NCI-H1417 treated with DMSO at 0.1 percent for 48 hours (cell line): ENCODE data around the gene SP6.

ENCODE experiments used
- DNase-seq: peaks from one replicate; lab custom pipeline; 2025; lab: John Stamatoyannopoulos, UW

SP6 gene

DNA sequence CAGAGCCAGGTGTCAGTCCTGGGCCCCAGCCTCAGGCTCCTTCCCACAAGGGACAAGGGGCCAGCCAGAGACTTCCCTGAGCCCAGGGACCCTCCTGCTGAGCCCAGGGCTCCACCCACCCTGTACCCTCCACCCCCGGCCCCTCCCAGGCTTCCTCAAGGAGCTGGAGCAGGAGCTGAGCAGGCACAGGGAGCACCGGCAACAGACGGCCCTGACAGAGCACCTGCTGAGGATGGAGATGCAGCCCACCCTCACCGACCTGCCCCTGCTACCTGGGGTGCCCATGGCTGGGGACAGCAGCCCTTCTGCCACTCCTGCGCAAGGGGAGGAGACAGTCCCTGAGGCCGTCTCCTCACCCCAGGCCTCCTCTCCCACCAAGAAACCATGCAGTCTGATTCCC is 14.4 kb downstream of the SP6 start:
- DNase-seq: no peak

GRCh38 chr17:47834756-47835155 is 16.2 kb downstream of the SP6 start:
- DNase-seq: no peak

- DNase-seq: no peak
These were observed 19.0 kb downstream of the SP6 start for GRCh38 chr17:47831934-47832327.

DNA sequence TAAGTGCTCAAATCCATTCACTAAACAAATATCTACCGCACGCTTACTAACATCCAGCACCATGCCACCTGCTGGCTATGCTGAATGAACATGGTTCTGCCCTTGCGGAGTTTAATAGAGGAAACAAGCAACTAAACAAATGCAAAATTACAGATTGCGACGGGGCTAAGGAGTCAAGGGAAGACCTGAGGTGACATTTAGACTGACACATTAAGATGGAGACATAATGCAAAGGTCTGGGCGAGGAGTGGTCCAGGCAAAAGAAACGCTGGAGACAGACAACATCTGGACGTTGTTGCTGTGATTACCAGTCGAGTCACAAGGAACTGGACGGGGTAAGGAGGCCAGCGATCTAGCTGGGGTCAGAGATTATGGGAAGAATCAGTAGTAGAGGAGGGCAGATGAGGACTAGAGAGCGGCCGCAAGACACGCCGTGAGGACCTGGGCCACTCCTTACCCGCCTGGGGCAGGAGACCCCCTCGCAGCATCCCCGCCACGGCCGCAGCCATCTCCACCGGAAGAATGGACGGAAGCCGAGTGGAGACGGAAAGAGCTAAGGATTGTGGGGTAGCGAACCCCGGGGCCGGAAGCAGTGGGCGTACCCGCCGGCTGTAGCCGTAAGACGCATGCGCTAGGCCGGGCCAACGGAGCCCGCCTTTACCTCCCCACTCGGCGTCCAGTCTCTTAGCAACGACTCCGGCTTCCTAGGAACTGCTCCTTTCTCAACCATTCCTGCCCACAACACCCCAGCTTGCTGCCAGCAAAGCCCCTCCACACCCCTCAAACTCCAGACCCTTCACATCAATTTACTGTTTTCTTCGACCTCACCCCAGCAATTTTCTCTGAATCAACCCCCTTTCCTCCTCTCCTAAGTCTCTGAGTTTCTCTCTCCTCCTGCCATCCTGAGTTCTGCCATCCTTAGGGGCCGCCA is 19.7 kb downstream of the SP6 start, which contains the start of the genes LRRC46 and MRPL10:
Gene LRRC46, plus strand, starts transcription at position 668 of the 931 bp plus-strand sequence. CDS start 320 bp downstream, outside the sequence.
Gene MRPL10, minus strand, starts transcription at position 539 of the 931 bp plus-strand sequence. Its CDS starts 30 bp downstream, at position 509.
- DNase-seq: peak; percentile 66

- DNase-seq: no peak
These were observed 20.5 kb downstream of the SP6 start for GRCh38 chr17:47830396-47831002.

DNA sequence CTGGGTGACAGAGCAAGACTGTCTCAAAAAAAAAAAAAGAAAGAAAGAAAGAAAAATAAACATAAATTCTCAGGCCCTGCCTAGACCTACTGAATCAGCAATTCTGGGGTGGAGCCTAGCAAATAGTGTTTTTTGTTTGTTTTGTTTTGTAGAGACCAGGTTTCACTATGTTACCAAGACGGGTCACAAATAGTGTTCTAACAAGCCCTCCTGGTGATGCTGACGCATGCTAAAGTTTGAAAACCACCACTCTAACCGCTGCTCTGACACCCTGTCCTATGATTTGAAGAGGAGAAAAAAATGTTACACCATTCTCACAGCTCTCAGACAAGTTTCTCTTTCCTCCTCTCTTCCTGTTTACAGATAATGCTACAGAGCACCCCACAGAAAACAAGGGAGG is 21.1 kb downstream of the SP6 start:
- DNase-seq: no peak

DNA sequence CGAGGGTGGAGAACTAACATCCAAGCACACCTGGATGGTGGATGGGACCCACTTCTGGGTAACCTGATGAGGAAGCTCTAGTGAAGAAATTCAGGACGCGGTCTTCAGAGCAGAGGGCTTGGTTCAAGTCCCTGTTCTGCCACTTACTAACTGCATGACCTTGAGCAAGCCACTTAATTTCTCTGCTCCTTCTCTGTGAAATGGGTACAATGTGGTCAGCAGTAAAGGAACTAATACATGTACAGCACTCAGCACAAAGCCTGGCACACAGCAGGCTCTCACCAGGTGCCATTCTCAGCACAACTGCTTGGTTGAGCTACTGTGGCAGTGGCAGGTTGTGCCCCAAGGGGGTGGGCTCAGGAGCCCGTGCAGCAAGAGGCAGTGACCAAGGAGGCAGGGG is 27.4 kb downstream of the SP6 start:
- DNase-seq: no peak

DNA sequence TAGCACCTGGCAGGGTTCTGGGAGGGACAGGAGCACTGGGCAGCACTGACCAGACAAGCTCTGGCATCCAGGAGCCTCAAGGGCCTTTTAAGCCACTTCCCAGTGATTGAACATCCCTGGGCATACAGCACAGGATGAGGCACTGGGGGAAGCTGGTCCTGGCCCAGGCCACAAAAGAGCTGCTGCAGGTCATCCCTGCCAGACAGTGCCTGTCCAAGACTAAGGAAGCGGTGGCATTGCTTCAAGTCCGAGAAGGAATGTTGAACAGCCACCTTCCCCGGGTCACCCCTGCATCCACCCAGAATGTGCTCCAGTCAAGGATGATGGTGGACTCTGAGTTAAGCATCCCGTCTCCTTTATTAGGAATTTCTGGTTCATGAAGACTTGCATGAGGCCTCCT is 28.2 kb downstream of the SP6 start:
- DNase-seq: no peak

DNA sequence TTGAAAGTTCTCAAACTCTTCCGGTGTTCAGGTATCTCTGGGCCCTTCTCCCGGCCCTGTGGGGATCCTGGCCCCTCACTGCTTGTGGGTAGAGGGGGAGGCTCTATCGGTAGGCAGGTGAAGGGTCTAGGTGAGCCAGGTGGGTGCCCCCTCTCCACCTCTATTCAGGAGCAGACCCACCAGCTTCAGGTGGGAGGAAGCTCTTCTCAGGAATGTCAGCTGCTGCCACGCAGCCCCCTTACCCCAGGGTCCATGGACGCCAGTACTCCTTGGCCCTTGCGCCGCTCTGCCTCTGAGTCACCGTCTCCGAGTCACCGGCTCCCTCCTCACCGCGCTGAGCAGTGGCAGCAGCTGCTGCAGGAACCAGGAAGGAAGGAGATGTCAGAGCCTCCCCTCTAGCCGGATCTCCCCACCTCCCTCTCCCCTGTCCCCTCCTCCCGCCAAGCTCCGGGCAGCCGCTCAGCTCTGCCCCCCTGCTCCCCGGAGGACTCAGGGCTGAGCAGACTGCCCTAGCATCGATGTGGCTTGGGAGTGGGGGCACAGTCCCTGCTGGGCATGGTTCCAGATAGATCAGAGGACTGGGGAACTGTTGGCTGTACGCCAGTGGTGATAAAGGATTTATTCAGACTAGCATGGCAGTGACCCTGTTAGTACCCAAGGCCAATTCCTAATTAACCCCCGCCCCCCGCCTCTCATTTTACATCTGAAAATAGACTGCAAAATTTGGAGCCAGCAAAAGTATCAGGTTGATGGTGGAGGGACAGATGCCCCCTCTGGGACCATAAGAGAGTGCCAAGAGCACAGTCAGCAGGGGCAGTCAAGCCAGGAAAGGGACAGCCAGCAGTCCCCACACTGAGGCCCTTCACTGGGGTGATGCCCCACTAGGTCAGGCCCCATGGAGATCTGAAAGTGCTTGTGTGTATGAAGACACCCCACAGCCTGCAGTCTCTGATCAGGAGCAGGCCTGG is 29.3 kb downstream of the SP6 start, which contains the start of gene OSBPL7:
Gene OSBPL7, minus strand, starts transcription at position 371 of the 968 bp plus-strand sequence. CDS start 1,516 bp downstream, outside the sequence.
- DNase-seq: peak; percentile 15

DNA sequence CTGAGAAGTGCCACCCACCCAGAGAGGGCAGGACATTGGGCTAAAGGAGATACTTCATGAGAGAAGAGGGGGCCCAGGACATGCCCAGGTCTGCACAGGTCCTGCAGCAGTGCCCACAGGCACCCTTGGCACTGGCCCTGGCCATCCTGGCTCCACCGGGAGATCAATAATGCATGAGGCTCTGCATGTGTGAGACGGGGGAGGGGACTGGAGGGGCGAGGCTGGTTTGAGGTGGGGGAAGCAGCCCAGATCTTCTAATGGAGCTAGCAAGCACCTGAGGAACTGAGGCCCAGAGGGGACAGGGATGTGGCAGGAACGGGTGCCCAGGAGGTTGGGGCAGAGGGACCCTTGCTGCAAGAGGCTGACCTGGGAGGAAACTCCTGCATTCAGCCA is 29.9 kb downstream of the SP6 start:
- DNase-seq: no peak

DNA sequence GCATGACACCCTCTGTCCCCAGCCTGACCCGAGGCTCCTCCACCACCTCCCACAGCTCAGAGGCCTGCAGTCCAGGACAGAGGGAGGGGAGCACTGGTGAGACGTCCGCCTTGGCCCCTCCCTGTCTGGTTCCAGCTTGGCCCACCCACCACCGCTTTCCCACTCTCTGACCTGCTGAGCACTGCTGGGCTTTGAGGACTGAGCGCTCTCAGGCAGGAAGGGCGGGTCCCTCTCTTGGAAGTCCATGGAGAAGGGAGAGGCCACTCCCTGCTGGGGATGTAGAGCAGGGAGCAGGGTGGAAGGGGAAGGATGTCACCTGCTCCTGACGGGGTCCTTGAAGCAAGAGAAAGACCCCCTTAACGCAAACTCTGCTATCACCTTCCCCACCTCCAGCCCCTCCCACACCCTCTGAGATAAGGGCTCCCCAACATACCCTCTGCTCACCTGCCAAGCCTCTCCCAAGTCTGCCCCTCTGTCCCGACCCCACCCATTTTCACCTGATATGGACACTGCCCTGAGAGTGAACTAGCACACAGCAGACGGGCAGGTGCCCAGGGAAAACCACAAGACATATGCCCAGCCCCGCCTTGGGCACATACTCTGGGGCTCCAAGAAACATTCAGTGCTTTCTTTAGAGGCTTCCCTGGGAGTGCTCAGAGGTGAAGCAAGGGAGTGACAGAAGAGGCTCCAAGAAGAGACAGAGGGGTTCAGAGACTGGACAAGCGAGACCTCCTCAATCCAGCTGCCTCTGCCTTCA is 30.8 kb downstream of the SP6 start:
- DNase-seq: no peak

DNA sequence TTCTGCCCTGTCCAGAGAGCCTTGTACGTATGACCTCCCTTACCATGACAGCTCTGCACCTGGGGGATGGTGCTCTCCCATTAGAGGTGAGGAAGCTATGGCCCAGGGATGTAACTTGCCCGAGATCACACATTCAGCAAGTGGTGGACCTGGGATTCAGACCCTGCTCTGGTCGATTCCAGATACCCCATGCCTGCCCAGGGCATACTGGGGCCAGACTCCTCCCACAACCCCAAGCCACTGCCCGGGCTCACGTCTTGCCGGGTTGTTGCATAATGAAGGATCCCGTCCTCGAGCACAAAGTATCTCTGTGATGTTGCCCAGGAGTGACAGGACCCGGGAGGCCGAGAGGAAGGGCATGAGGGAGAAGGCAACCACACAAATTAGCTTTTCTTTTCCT is 31.5 kb downstream of the SP6 start:
- no peak for DNase-seq

GRCh38 chr17:47818002-47818695 is 32.8 kb downstream of the SP6 start:
- no peak for DNase-seq

GRCh38 chr17:47816947-47817346 is 34.0 kb downstream of the SP6 start:
- no peak for DNase-seq

DNA sequence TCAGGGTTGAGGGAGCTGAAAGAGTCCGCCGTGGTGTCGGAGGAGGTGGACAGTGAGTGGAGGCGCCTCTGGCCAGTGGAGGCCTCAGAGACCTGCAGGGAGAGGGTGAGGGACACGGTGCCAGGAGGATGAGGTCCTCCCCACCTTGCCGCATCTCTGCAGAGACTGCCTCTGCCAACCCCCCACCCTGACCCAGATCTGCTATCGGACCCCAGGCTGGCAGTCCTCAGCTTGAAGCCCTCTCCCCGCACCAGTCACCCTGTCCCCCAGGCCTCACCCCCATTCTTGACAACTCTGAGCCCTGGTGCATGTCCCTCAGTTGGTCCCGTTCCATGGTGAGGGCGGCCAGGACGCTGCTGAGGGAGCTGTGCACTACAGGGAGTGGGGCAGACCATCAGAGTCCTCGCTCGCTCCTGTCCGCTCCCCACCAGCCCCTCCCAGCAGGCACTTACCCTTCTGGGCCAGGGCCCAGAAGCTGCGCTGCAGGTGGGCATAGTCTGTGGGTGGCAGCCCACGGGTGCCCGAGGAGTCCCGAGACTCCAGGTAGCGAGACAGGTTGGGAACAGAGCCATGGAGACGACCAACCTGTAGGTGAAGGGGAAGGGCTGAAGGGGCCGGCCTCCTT is 34.7 kb downstream of the SP6 start:
- no peak for DNase-seq

- DNase-seq: no peak
These were observed 35.7 kb downstream of the SP6 start for GRCh38 chr17:47815106-47815918.

GRCh38 chr17:47813512-47814031 is 37.4 kb downstream of the SP6 start:
- no peak for DNase-seq

GRCh38 chr17:47813077-47813476 is 37.9 kb downstream of the SP6 start:
- no peak for DNase-seq
